Measurements from ENCODE around the gene SPACA9. TPM values are rescaled to one million over a fixed set of nuclear protein-coding genes. Genes with fewer than 3 reads are reported as not detected.

The SPACA9 gene
- total RNA-seq: 5.7 TPM
- long read RNA-seq, partial matches to known transcripts: 3 of 16 reads
- long read RNA-seq, other reads (novel, unspliced or antisense): 6 of 16 reads

DNA sequence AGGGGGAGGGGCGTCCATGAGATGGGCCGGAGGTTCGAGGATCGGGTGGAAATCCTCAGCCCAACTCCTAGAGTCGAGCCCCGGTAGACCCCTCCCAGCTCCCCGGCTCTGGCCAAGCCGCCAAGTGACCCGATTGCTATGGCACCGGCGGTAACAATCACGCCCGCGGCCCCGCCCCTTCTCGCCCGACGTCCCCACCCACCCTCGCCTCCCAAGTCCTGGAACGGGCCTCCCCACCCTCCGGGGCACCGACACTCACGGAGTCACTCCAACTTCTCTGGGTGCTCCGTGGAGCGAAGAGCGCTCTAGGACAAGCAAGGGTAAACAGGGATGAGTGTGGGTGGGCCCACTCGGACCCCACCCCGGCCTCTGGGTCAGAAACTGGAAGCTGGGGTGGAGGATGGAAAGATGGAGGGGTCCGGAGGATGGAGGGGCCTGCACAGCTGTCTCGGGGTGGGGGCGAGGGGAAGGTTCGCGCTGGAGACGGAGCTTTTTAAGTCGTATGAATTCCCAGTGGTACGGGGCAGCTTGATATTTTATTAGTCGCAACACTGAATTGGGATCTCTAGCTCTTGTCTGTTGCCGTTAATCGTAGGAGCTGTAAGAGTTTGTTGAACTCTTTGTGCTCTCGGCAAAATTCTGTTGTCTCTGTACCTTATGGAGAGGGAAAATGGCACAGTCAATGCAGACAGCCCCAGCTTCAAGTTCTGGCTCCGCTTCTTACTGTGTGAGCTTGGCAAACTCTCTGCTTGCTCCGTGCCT is at the start of gene SPACA9:
Gene SPACA9, plus strand, starts transcription at position 204 of the 762 bp plus-strand sequence. CDS start 5,050 bp downstream, outside the sequence.
- H3K4me3 ChIP-seq: peak within 1 kb of the TSS; percentile 94
- TF ChIP-seq, protein P1, sequence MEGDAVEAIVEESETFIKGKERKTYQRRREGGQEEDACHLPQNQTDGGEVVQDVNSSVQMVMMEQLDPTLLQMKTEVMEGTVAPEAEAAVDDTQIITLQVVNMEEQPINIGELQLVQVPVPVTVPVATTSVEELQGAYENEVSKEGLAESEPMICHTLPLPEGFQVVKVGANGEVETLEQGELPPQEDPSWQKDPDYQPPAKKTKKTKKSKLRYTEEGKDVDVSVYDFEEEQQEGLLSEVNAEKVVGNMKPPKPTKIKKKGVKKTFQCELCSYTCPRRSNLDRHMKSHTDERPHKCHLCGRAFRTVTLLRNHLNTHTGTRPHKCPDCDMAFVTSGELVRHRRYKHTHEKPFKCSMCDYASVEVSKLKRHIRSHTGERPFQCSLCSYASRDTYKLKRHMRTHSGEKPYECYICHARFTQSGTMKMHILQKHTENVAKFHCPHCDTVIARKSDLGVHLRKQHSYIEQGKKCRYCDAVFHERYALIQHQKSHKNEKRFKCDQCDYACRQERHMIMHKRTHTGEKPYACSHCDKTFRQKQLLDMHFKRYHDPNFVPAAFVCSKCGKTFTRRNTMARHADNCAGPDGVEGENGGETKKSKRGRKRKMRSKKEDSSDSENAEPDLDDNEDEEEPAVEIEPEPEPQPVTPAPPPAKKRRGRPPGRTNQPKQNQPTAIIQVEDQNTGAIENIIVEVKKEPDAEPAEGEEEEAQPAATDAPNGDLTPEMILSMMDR (IDR thresholded peaks at IDR 0.05; ENCODE audit: borderline replicate concordance): no peak
- no peaks in the 10 kb centered on the region for H3K9me3 ChIP-seq (replicated peaks)
- DNase-seq: peak; percentile 74
- peak within 1 kb of the TSS; percentile 77 for H3K27ac ChIP-seq (replicated peaks)
- H3K4me1 ChIP-seq: peaks cover 24% of the 10 kb centered on the region
- H3K27me3 ChIP-seq (ENCODE audit: low read depth): no peaks in the 10 kb centered on the region
- intact Hi-C loops (cut with micrococcal nuclease): no loop called here
- no peaks in the 10 kb centered on the region for H3K36me3 ChIP-seq

DNA sequence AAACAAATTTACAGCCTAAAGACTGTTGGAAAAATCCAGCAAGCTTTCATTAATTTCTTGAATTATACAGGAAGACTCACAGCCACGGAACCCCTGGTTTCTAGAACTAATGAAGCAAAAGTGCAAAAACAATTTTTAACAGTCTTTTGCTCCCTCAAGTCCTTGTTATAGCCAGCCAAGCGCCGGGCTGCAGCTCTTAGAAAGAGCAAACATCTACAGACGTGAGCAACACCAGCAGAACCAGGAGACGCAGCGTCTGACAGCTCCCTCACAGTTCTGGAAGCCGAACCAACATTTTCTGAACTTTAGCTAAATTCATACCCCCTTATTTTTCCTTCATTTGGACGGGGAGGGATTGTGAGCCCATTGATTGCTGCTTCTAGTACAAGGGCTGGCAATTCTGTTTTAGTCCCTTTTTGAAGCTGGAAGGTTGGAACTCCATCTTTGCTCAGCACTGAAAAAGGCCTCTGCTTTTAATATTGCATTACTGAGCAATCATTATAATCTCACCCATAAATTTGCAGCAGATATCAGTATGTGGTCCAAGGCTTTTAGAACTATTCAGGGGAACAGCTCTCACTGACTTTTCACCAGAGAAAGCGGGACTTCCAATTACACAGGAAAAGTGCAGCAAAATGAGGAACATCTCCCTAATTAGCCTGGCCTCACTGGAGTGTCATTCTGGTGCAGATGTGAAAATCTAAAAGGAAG is 46.4 kb upstream of the SPACA9 start:
- DNase-seq: no peak
- intact Hi-C loops (cut with micrococcal nuclease): no loop called here
- H3K9me3 ChIP-seq (replicated peaks): no peaks in the 10 kb centered on the region
- no peaks in the 10 kb centered on the region for H3K36me3 ChIP-seq
- TF ChIP-seq, protein P1 (IDR thresholded peaks at IDR 0.05; ENCODE audit: borderline replicate concordance): no peak
- peaks cover 4% of the 10 kb centered on the region for H3K27me3 ChIP-seq (ENCODE audit: low read depth)
- H3K27ac ChIP-seq (replicated peaks): no peak overlapping the region
- no peak overlapping the region for H3K4me3 ChIP-seq
- H3K4me1 ChIP-seq: no peaks in the 10 kb centered on the region

DNA sequence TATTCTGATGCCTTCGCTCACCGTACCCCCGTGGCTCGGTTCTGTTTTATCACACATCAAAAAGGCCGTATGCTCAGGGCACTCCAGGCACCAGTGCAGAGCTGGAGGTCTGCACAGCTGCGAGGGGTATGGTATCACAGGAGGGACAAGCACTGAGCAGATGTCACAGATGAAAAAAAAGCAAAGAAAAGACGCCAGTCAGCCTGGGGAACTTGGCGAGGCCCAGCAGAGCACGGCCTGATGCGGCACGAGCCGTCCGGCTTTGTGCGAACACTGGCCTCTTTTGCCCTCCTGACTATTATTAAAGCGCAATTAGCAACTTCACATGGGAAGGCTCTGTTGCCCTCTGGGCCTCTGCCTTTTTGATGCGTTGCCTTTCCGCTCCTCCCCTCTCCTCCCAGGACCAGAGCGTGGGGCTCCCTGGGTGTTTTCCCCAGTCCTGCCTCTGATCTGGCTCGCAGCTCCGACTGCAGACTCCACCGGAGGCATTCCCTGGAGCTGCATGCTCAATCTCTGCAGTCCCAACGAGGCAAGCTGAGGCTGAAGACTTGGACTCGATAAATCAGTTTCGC is 45.1 kb upstream of the SPACA9 start:
- intact Hi-C loops (cut with micrococcal nuclease): no loop called here
- H3K27ac ChIP-seq (replicated peaks): no peak overlapping the region
- TF ChIP-seq, protein P1 (IDR thresholded peaks at IDR 0.05; ENCODE audit: borderline replicate concordance): no peak
- DNase-seq: no peak
- peaks cover 4% of the 10 kb centered on the region for H3K27me3 ChIP-seq (ENCODE audit: low read depth)
- H3K4me3 ChIP-seq: no peak overlapping the region
- H3K36me3 ChIP-seq: no peaks in the 10 kb centered on the region
- H3K4me1 ChIP-seq: no peaks in the 10 kb centered on the region
- no peaks in the 10 kb centered on the region for H3K9me3 ChIP-seq (replicated peaks)

DNA sequence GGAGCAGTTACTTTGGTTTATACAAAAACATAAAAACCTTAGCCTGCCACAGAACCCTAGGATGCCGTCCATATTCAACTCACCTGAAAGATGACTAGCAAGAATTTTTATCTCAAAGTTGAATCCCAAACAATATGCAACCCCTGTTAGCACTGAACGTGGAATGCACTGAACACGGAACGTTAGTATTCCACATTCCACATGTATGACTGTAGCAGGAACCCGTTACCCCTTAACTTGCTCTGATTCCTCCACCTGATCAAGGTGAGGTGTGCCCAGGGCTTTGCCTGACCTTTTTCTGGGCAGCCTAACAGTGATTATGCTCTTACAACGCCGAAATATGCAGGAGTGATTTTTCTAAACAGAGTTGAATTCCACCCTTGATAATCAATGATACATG is 44.4 kb upstream of the SPACA9 start:
- Histone ChIP-seq H3K4me3 (no peak overlapping the region), H3K27me3 (ENCODE audit: low read depth) (peaks cover 4% of the 10 kb centered on the region)

More for the DNA sequence above, 44.4 kb upstream of the SPACA9 start:
- H3K27ac ChIP-seq (replicated peaks): no peak overlapping the region
- no peak for DNase-seq
- no peaks in the 10 kb centered on the region for H3K9me3 ChIP-seq (replicated peaks)
- H3K36me3 ChIP-seq: no peaks in the 10 kb centered on the region
- TF ChIP-seq, protein P1 (IDR thresholded peaks at IDR 0.05; ENCODE audit: borderline replicate concordance): no peak
- no peaks in the 10 kb centered on the region for H3K4me1 ChIP-seq
- intact Hi-C loops (cut with micrococcal nuclease): no loop called here
